Fibroblast of upper back skin (primary cell): ENCODE data around the gene HEPACAM2.

ENCODE experiments used
- DNase-seq: peaks from one replicate; pipeline ENCODE4 v3.0.0-alpha.2; 2013

Gene HEPACAM2

DNA sequence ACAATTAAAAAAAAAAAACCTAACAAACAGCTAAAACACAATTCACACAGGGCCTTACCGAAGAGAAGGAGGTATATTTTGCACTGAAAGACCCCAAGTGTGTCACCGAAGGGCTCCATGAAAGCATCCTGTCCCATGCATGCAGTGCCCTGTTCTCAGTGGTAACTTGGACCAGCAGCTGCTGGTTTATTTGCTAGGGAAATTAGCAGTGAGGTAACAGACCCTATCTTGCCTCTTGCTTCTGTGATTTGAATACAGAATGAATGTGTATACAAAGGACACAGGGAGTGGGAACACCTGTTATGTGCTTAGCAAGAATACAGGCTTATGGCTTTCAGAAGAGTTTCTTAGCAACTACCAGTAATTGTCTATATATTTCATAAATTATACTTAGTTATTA, at the start of gene HEPACAM2:
HEPACAM2 (minus strand) TSS at position 160 of the 400 bp plus-strand sequence.
- no peak for DNase-seq

DNA sequence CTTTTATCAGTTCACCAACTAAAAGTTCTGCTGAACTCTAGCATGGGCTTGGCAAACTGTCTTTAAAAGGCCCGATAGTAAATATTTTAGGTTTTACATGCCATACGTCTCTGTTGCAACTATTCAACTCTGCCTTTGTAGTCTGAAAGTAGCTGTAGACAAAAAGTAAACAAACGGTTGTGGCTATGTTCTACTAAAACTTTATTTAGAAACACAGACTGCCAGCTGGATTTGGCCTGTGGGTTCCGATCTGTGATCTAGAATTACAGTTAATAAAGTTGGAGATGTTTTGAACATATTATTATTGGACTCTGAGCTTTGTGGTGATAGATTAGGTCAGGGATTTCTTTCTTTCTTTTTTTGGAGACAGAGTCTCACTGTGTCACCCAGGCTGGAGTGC, 39.0 kb upstream of the HEPACAM2 start:
- no peak for DNase-seq

DNA sequence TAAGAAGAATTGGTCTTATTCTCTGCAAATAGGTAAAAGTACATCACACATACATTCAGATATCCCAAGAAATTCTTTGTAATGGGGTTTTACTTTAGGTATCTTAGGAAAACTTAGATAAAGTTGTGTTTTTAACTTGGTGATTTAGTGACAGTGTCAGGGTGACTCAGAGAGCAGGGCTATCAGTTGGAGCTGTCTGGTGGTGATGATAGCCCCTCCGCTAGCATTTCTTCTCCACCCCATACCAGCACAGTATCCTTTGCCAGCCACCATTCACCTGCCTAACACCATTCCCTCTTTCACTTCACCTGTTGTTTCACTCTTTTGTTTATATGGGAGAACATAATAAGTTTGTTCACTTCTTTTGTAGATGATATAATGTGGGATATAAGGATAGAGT, 36.3 kb upstream of the HEPACAM2 start:
- no peak for DNase-seq

DNA sequence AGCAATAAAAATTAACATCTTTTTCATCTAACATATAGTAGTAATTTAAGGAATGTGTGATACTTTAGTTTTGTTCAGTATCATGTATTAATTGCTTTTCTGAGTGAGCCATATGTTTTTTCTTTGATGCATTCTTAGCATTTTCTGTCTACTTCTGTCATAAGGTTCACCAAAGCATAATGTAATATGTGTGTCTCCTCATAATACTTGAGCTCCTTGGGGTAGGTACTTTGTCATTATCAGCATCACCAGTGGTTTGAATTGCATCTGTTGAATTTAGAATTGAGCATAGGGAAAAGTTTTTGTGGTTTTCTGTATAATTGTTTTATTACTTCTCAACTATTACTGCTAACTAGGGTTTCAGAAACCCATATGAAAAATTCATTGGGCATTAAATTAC, 32.4 kb upstream of the HEPACAM2 start:
- peak; percentile 46 for DNase-seq

DNA sequence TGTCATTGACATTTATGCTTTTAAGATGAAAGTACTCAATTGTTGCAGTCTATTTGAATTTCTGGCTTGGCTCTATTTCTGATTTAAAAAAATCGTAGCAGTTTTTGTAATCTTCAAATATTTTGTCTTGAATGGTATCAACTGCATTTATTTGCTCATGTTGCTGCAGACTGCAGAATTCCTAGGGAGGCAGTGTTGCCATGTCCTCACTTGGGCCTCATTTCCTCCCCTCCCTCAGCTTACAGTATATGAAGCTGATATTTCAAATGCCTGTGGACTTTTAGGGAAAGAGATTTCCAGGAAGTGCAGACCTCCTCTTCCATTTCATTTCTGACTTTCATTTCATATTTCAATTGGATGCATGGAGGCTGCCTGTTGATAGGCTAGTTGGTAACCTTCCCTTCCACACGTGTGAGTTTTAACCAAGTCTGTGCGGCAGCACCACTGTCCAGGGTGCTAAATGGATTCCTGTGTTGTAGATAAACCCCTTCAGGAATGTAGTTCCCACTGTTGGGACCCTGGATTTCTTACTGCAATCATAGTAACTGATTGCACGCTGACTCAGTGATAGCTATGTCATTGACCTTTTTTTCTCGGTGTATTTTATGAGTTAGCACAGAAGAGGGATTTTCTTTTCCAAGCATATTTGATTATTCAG, 23.4 kb upstream of the HEPACAM2 start:
- DNase-seq: peak; percentile 67

DNA sequence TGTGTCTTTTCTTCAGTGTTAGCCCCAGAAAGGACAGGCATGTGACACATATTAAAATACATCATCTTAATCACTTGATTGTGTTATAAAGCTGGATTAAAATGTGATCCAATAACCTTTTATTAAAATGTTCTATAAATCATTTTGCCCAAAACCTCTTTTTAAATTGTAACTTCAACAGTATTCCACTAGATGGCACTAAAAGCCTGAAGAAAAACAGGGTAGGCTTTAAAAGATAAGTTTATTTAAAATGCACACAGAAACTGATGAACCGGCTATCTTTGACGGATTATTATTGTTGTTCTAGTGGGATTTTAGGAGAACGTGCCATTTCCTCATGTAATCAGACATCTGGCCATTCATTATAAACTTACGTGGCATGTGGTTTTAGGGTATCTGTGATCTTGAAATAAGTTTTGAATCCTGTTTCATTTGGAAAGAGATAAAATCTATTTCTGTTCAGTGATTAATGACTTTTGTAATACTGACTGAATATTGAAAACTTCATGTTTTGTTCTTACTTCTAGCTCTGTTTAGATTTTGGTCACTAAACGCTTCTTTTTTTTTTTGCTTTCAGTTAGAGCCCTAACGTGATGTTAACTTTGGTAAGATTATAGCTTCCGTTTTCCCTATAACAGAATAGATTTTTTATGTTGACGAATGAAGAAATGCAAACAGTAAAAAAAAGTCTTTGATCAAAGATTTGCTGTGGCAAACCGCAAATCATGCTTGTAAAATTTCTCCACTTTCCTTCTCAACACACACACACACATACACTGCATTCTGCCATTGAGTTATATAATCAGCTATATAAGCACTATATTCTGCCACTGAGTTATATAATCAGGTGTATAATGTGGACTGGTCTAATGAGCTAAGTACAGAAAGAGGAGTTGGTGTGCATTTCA, 19.5 kb upstream of the HEPACAM2 start:
- DNase-seq: peak; percentile 41

DNA sequence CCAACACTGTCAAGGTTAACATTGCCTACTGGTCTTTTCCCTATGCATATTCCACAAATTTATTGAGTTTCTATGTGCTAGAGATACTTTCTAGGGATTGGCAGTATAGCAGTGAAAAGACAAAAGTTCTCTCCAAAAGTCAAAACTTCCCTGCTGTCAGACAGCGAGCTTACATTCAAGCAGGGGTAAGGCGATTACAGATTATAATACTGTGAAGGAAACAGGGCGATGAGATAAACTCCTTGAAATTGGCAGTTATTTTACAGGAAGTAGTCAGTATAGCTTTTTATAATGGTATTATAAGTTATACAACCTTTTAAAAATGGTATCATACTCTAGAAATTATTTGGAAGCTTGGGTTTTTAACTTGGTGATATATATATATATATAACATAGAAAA, 15.8 kb upstream of the HEPACAM2 start:
- DNase-seq: no peak

DNA sequence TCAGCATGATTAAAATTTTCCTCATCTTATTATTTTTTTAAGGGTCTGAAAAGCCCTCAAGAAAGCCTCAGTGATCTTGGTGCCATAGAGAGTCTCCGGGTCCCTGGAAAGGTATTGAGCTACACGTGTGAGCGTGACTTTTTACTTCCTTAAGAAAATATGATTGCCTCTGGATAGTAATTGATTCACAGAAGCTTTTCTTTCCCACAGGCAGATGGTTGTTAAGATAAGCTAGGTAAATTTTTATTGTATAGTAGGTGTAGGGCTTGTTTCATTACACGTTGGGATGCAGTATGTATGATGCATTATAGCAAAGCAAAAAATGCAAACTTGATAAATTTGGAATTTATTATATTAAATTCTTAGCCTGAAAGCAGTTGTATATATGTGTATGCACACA, 13.6 kb upstream of the HEPACAM2 start:
- no peak for DNase-seq

DNA sequence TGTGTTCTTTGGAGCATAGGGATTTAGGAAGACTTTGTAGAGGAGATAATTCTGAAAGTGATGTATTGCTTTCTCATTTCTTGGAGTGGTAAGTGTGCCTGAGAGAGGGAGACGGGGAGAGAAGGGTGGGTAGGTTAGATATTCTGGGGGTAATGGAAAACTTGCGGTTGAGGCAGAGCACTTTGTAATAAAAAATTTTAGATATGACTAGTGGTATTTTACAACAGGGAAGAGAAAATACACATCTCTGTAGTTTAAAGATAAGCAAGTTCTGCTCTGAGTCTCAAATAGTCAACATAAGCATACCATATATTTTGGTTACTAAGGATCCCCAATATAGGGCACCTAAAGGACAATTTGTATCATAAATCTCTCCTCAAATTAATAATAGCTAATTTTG, 12.5 kb upstream of the HEPACAM2 start:
- DNase-seq: no peak

DNA sequence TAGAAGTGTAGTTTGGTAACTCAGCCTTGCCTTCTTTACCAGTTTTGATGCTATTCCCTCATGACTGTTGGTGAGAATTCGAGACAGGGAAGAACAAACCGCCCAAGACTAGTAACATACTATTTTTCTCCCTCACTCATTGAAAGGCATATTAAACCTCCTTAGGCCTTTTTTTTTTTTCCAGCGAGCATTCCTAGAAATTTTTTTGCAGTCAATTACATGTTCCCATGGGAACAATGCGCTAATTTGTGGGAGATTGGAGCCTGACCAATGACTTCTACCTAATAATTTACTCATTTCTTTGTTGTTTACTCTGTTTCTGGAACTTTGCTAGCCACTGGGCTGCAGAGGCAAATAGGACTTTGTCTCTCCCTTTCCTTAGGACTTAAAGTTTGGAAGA, 11.9 kb upstream of the HEPACAM2 start:
- no peak for DNase-seq

DNA sequence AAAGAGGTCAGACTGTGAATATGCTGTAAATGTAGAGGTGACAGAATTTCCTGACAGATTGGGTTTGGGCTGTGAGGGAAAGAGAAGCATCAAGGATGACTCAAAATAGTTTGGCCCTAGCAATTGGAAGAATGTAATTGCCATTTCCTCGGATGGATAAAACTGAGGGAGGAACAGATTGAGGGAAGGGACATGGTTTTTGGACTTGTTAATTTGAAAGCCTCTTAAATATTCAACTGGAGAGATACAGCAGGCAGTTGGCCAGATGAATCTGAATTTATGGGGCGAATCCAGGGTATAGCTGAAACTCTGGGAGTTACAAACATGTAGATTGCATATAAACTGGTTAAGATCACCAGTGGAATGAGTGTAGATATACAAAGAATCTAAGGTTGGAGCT, 9.3 kb upstream of the HEPACAM2 start:
- DNase-seq: no peak

DNA sequence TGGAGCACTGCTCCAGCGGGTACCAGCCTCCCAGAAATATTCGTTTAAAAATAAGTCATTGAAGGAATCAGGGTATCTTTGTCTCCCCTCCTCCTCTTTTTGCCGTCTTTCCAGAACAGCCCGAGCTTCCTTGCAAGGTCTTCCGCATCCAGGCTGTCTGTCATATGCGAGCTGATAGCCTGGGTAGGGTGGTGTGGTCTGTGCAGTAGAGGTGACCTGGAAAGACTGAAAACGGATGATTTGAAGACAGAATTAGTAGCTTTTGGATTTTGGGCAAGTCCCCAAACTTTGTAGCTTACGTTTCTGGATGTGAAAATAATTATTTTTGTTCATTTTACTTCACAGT, 6.4 kb upstream of the HEPACAM2 start:
- no peak for DNase-seq

DNA sequence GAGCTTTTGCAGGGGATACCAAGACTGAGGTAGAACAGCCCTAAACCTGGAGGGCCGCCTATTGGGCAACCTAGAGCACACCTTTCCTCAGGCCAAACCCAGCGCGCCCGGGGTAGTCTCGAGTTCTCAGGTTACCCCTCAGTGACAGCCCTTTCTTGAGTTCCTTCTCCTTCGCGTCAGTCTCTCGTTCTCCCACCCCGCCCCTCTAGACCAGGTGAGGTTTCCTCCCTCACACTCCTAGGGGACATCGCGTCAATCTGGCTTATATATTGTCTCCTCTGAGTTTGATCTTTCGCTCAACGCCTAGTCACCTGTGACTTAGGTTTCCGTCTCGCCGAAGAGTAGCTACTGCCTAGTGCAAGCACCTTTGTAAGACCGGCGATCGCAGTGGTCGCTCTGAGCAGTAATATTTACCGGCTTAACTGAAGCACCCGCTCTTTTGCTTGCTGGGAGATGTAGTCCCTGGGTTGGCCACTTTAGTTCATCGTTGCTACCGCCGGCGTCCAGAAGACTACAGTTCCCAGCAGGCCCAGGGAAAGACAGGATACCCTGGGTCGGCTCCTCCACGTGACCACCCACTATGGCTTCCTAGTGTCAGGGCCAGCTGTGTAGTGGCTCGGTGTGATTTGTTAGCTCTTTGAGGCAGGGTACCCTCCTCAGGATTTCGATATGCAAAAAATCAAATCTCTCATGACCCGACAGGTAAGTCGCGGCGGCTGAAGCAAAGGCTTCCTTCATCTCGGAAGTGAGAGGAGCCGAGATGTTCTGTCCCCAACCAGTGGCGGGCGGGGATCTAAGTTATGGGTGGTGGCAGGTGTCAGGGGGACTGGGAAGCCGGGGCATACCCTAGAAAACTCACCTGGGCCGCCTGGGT, 5.8 kb upstream of the HEPACAM2 start, which contains the start of gene VPS50:
VPS50 (plus strand) TSS at position 568 of the 874 bp plus-strand sequence; CDS start at position 670, 102 bp downstream.
- DNase-seq: peak; percentile 96

DNA sequence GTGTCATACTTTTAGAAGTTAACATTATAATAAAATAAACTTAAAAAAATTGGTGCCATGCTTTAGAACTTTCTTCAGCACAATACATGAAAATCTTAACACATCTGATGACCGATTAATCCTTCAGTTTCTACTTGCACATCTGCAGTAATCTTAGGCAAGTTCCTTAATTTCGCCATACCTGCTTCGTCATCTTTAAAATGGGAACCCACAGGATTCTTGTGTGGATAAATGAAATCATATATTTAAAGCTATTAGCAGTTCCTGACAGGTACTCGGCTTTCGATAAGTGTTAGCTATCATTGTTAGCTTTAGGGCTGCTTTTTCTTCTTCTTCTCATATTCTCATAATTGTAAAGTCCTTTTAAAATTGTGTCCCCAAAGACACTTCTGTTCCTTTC, 5.0 kb upstream of the HEPACAM2 start:
- no peak for DNase-seq

DNA sequence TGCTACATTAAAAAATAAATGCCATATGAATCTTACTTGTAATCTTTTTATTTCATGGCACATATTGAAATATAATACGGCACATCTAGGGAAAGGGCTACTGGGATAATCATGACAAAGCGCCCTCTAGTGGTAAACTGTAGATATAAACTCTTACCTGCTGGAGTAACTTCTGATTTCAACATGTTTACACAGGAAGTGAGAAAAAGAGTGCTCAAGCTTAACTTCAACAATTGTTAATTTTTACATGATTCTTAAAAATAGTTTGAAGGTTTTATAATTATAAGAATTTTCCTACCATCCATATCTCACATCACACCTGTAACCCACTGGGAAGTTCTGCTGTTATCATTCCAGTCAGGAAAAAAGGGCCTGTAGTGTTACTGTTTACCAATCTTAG, 2.0 kb upstream of the HEPACAM2 start:
- peak; percentile 61 for DNase-seq

DNA sequence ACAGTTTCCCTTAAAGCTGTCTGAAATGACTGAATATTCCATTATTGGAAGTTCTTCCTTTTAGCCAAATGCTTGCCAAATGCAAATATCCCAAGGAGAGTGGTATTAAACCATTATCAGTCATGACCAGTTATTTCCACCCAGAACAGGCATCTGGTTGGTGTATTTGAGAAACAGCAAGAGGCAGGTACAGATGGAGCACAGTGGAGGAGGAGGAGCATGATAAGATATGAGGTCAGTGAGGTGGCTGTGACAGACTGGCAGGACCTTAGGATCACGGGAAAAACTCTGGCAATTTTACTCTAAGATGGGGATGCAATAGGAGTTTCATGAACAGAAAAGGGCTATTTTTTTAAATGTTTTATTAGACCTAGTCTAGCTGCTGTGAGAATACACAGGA, 6.4 kb downstream of the HEPACAM2 start:
- no peak for DNase-seq

DNA sequence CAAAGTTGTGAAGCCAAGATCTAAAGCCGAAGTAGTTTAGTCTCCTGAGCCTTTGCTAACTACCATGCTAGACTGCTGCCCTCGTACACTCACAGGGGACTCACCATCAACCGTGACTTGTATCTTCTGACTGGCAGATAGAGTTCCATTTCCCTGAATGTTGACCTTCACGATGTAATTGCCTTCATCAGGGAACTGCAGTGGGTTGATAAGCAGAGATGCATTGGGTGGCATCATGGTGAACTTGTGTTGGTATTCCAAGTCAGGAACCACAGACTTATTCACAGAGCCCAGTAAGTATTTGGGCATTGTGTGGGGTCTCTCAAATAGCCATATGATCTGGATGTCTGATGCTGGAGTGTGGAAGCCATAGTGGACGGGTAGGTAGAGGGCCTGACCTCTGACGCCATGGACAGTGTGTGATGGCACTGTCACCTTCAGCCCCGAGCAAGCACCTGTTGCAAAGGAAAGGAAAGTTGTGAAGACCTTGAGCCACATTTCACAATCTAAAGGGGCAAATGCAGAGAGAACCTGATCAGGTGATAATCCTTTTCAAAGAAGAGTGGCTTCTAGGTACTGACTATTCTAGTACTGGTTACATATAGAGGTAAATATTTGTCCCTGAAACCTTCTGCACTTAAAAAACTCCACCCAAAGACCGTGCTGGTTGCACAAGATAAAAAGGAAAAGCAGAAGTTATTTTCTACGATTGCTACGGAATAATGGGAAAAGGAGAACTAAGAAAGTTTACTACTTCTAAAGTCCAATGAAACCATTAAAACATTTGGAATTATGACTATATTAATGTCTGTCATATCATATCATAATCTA, 7.1 kb downstream of the HEPACAM2 start:
- no peak for DNase-seq

DNA sequence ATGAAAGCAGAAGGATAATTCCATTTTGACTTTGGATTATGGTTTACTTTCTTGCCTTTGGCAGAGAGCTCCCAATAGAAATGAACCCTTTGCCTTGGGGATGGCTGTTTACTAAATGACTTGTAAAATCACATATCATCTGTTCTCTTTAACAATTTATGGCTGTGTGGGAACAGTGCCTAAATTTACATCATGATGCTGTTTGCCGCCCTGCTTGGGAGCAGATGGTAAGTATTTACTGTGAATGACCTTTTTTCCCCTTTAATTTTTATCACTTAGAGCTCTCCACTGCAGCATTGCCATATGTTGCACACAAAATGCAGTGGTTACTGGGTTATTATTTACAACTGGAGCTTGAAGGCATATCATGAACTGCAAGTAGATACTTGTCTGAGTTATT, 13.4 kb downstream of the HEPACAM2 start:
- DNase-seq: no peak

DNA sequence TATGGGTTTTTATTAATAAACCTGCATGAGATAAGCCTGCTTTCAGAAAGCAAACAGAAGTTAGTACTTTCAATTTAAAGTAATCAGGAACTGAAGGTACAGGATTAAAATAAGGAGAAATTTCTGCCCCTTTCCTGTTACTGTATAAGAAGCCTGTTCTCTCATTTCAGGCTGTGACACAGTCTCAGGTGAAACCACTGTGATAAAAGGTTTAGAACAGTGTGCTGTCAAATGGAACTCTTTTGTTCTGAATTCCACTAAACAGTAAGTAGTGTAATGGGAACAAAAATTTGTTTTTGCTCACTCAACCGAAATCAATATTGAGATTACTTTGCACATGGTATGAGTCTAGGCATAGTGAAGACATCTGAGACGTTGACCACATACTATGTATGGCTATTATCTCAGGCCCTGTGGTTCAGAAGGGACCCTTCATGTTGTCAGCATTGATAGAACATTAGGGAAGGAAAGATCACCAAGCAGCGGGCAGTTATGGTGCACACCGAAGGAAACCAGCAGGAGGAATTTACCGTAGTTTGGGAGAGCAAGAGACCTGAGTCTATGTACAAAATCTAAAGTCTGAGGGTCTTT, 14.9 kb downstream of the HEPACAM2 start:
- DNase-seq: no peak

DNA sequence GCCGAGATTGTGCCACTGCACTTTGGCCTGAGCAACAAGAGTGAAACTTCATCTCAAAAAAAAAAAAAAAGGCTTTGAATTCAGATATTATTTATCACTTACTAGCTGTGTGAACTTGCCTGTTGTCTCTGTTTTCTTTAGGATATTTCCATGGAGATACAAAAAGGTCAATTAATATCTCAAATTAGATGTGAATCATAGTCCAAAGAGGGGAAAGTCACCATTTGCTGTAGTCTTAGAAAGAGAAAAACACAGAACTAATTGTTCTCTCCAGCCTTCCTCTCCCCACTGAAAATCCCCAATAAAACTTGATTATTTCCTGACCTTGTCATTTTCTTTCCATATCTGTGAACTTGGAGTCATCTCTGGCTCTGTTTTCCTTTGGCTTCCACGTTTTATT, 21.2 kb downstream of the HEPACAM2 start:
- DNase-seq: no peak

DNA sequence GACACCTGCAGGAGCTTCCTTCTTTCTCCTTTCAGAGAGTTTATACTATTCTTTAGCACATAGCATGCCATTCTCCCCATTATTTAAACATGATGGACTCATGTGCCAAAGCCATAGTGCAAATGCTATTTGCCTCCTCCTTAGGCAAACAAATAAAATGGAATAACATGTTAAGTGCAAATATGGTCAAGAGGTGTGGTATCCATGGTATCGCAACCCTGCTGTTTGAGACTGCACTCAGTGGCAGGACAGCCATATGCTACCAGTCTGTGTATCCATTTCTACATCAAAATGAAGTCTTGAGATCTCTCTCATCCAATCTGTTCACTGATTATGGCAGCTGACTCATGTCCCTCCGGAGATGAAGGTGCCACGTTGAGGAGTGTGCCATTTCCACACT, 22.8 kb downstream of the HEPACAM2 start:
- DNase-seq: no peak
